WTC11 (cell line): ENCODE data around the gene PLD1. TPM values are rescaled to one million over a fixed set of nuclear protein-coding genes. Genes with fewer than 3 reads are reported as not detected.

Experiments
- ATAC-seq: fragments of 200-7000 bp; cut with Tn5 transposase; 2 replicates; pipeline ENCODE4 v1.10.0; 2021; ENCODE audit warnings: mild to moderate bottlenecking, moderate library complexity
- CTCF ChIA-PET: fragments of 300-600 bp; sonication (Branson Sonifier 250); formaldehyde crosslinking; loops from one replicate; lab custom pipeline; 2021; ENCODE audit warnings: antibody characterized with exemption; lab: Charles Lee
- POLR2A ChIA-PET: fragments of 350-600 bp; sonication (Branson Sonifier 250); formaldehyde crosslinking; loops from one replicate; lab custom pipeline; 2021; ENCODE audit warnings: antibody characterized with exemption; lab: Charles Lee
- DNase-seq: peaks from one replicate; pipeline ENCODE4 v3.0.0; 2021; ENCODE audit warnings: low spot score
- H3K27ac Mint-ChIP-seq: 2 replicates; pipeline ENCODE4 v1.8.0; 2021; ENCODE audit warnings: mixed read lengths
- H3K27me3 Mint-ChIP-seq: 2 replicates; pipeline ENCODE4 v1.8.0; 2021; ENCODE audit warnings: low read depth, mild to moderate bottlenecking, moderate library complexity, mixed read lengths
- H3K36me3 Mint-ChIP-seq: 2 replicates; pipeline ENCODE4 v1.8.0; 2021; ENCODE audit warnings: mixed read lengths
- H3K4me1 Mint-ChIP-seq: 2 replicates; pipeline ENCODE4 v1.8.0; 2022; ENCODE audit warnings: mixed read lengths
- H3K4me3 Mint-ChIP-seq: 2 replicates; pipeline ENCODE4 v1.8.0; 2021; ENCODE audit warnings: mild to moderate bottlenecking, moderate library complexity, mixed read lengths
- H3K9me3 Mint-ChIP-seq: 2 replicates; pipeline ENCODE4 v1.8.0; 2021; ENCODE audit warnings: mixed read lengths
- CREB1 ChIP-seq: sonication (generic); formaldehyde crosslinking; IDR thresholded peaks from 2 replicates; pipeline ENCODE4 v1.8.0; 2023; ENCODE audit warnings: mild to moderate bottlenecking, missing genetic modification reagents
- ELF4 ChIP-seq: sonication (generic); formaldehyde crosslinking; IDR thresholded peaks from 2 replicates; pipeline ENCODE4 v1.8.1; 2022; ENCODE audit warnings: low read depth, mild to moderate bottlenecking, moderate library complexity, missing genetic modification reagents
- EMX1 ChIP-seq: fragments of 250-450 bp; sonication (Bioruptor Pico); IDR thresholded peaks from 2 replicates; pipeline ENCODE4 v1.8.0; 2021; ENCODE audit warnings: mild to moderate bottlenecking
- FOXP1 ChIP-seq: sonication (generic); formaldehyde crosslinking; IDR thresholded peaks from 2 replicates; pipeline ENCODE4 v1.8.0; 2022; ENCODE audit warnings: missing genetic modification reagents, mild to moderate bottlenecking, moderate library complexity, borderline replicate concordance
- GRHL2 ChIP-seq: fragments of 250-450 bp; sonication (Bioruptor Pico); IDR thresholded peaks from 2 replicates; pipeline ENCODE4 v1.8.0; 2022; ENCODE audit warnings: mild to moderate bottlenecking, moderate library complexity; ENCODE audit not compliant: insufficient replicate concordance, severe bottlenecking
- JAZF1 ChIP-seq: fragments of 250-450 bp; sonication (Bioruptor Pico); IDR thresholded peaks from 2 replicates; pipeline ENCODE4 v1.9.0; 2021; ENCODE audit warnings: moderate library complexity, mild to moderate bottlenecking, inconsistent platforms
- MXD4 ChIP-seq: fragments of 250-450 bp; sonication (Bioruptor Pico); IDR thresholded peaks from 2 replicates; pipeline ENCODE4 v1.8.0; 2021; ENCODE audit warnings: mild to moderate bottlenecking, moderate library complexity, borderline replicate concordance
- NFATC4 ChIP-seq: fragments of 250-450 bp; sonication (Bioruptor Pico); IDR thresholded peaks from 2 replicates; pipeline ENCODE4 v1.9.0; 2021; ENCODE audit warnings: mild to moderate bottlenecking
- NFYB ChIP-seq: sonication (generic); formaldehyde crosslinking; conservative IDR thresholded peaks from 2 replicates; pipeline ENCODE4 v1.8.0; 2022; ENCODE audit warnings: low read depth, missing genetic modification reagents
- NR2C2 ChIP-seq: sonication (generic); formaldehyde crosslinking; IDR thresholded peaks from 2 replicates; pipeline ENCODE4 v1.8.0; 2022; ENCODE audit warnings: mild to moderate bottlenecking, missing genetic modification reagents
- RORB ChIP-seq: fragments of 250-450 bp; sonication (Bioruptor Pico); IDR thresholded peaks from 2 replicates; pipeline ENCODE4 v1.9.0; 2021; ENCODE audit warnings: mild to moderate bottlenecking
- TEAD1 ChIP-seq: sonication (generic); formaldehyde crosslinking; IDR thresholded peaks from 2 replicates; pipeline ENCODE4 v1.8.0; 2022; ENCODE audit warnings: mild to moderate bottlenecking, missing genetic modification reagents
- TP53 ChIP-seq: sonication (generic); formaldehyde crosslinking; IDR thresholded peaks from 2 replicates; pipeline ENCODE4 v1.8.1; 2023; ENCODE audit warnings: mild to moderate bottlenecking, missing genetic modification reagents
- ZNF219 ChIP-seq: sonication (generic); formaldehyde crosslinking; IDR thresholded peaks from 2 replicates; pipeline ENCODE4 v1.8.0; 2023; ENCODE audit warnings: missing genetic modification reagents, mild to moderate bottlenecking, borderline replicate concordance
- ZNF317 ChIP-seq: sonication (generic); formaldehyde crosslinking; IDR thresholded peaks from 2 replicates; pipeline ENCODE4 v1.8.1; 2023; ENCODE audit warnings: low read depth, mild to moderate bottlenecking, moderate library complexity, missing genetic modification reagents, borderline replicate concordance
- ZNF416 ChIP-seq: fragments of 250-450 bp; sonication (Bioruptor Pico); IDR thresholded peaks from 2 replicates; pipeline ENCODE4 v1.9.0; 2021; ENCODE audit warnings: mild to moderate bottlenecking, inconsistent platforms
- ZNF423 ChIP-seq: fragments of 250-450 bp; sonication (Bioruptor Pico); IDR thresholded peaks from 2 replicates; pipeline ENCODE4 v2.1.2; 2022; ENCODE audit warnings: mild to moderate bottlenecking, moderate library complexity
- total RNA-seq: library from RNA; stranded (reverse); gene quantifications from 3 replicates; pipeline ENCODE4 v1.2.3, GENCODE V29; 2021
- TF ChIP-seq, protein P1 (sequence below): fragments of 250-450 bp; sonication (Bioruptor Pico); IDR thresholded peaks from 2 replicates; pipeline ENCODE4 v2.1.2; 2022; ENCODE audit warnings: mild to moderate bottlenecking, moderate library complexity
- TF ChIP-seq, protein P2 (sequence below): sonication (generic); formaldehyde crosslinking; IDR thresholded peaks from 2 replicates; pipeline ENCODE4 v1.8.0; 2022; ENCODE audit warnings: mild to moderate bottlenecking, missing genetic modification reagents
- TF ChIP-seq, protein P3 (sequence below): sonication (generic); formaldehyde crosslinking; IDR thresholded peaks from 2 replicates; pipeline ENCODE4 v1.8.1; 2022; ENCODE audit warnings: mild to moderate bottlenecking, missing genetic modification reagents, moderate library complexity, borderline replicate concordance
- TF ChIP-seq, protein P4 (sequence below): sonication (generic); formaldehyde crosslinking; IDR thresholded peaks from 2 replicates; pipeline ENCODE4 v1.8.0; 2023; ENCODE audit warnings: missing genetic modification reagents
- TF ChIP-seq, protein P5 (sequence below): sonication (generic); formaldehyde crosslinking; IDR thresholded peaks from 2 replicates; pipeline ENCODE4 v1.8.0; 2022; ENCODE audit warnings: mild to moderate bottlenecking, missing genetic modification reagents
- TF ChIP-seq, protein P6 (sequence below): fragments of 250-450 bp; sonication (Bioruptor Pico); IDR thresholded peaks from 2 replicates; pipeline ENCODE4 v1.9.0; 2021; ENCODE audit warnings: mild to moderate bottlenecking, borderline replicate concordance

PLD1 gene
- total RNA-seq, 1 experiment from 2014 or later, result 4.0 TPM

DNA sequence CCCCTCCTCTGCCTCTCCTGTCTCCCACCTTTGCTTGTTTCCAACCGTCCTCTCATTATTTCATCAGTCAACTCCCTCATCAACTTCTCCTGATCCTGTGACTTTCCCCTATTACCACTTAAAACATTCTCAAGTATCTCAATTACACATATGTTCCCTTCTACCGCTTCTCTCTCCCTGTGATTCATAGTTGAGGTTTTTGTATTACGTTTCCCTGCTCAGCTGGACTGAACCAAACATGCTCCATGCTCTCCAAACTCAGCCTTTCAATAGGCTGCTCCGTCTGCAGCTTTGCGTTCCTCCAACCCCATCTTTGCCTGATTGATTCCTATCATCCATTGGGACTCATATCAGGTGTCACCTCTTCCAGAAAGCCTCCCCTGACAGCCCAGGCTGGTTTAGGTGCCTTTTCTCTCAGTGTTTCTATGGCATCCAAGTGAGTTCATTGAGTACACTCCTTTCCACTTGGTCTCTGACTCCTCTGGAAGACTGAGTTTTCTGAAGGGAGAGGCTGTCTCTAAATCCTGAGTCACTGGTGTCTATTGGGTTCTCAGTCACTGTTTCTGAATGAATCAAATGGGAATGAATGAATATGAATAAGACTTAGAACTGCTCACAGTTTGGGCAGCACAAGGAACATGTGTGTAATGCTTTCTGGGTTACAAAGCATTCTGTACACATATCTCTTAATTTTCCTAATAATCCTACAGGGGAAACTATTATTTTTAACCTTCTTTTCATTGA lies 56.4 kb downstream of the PLD1 start:
- no peak for DNase-seq
- Mint-ChIP-seq H3K27ac (no peak overlapping the region), H3K36me3 (no peaks in the 10 kb centered on the region), H3K9me3 (no peaks in the 10 kb centered on the region), H3K4me1 (peaks cover 13% of the 10 kb centered on the region), H3K4me3 (no peak overlapping the region), H3K27me3 (no peaks in the 10 kb centered on the region)
- no peak for ATAC-seq
- CTCF ChIA-PET, result interaction anchor here (0.5 kb wide), 1 partner anchor 558 kb away, joined by 3 read pairs; no protein-coding TSS in a partner anchor
- POLR2A ChIA-PET, result no interaction called here
- TF ChIP-seq, protein P1, sequence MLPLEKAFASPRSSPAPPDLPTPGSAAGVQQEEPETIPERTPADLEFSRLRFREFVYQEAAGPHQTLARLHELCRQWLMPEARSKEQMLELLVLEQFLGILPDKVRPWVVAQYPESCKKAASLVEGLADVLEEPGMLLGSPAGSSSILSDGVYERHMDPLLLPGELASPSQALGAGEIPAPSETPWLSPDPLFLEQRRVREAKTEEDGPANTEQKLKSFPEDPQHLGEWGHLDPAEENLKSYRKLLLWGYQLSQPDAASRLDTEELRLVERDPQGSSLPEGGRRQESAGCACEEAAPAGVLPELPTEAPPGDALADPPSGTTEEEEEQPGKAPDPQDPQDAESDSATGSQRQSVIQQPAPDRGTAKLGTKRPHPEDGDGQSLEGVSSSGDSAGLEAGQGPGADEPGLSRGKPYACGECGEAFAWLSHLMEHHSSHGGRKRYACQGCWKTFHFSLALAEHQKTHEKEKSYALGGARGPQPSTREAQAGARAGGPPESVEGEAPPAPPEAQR, result no peak
- no peak for TF ChIP-seq ELF4 (CRISPR knock-in tag)
- TF ChIP-seq TP53, result no peak
- no peak for TF ChIP-seq RORB (CRISPR knock-in tag)
- no peak for TF ChIP-seq NR2C2 (CRISPR knock-in tag)
- TF ChIP-seq NFATC4 (CRISPR knock-in tag), result no peak
- TF ChIP-seq, protein P2, sequence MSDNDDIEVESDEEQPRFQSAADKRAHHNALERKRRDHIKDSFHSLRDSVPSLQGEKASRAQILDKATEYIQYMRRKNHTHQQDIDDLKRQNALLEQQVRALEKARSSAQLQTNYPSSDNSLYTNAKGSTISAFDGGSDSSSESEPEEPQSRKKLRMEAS (CRISPR knock-in tag), result no peak

DNA sequence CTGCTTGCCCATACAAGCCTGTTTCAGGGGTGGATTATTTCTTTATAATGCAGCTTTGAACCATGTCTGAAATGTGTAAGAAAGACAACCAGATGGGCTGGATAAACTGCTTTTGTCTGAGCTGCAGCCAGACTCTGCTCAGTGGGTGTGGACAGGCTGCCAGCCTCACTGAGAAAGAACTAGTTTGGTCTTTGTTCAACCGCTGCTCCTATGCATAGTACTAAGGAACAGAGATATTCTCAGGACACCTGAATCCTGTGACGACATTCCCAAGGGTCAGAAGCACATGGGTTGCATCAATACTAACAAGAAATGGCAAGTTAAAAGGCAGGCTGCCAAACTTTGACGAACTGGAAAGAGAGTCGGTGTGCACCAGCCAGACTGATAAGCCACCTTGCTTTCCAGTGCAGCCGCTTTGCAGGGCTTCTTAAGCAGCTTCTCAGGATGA lies 57.2 kb downstream of the PLD1 start:
- Mint-ChIP-seq H3K4me3 (no peak overlapping the region), H3K27ac (no peak overlapping the region), H3K27me3 (no peaks in the 10 kb centered on the region), H3K9me3 (no peaks in the 10 kb centered on the region), H3K36me3 (no peaks in the 10 kb centered on the region), H3K4me1 (peaks cover 15% of the 10 kb centered on the region)
- TF ChIP-seq, protein P3, sequence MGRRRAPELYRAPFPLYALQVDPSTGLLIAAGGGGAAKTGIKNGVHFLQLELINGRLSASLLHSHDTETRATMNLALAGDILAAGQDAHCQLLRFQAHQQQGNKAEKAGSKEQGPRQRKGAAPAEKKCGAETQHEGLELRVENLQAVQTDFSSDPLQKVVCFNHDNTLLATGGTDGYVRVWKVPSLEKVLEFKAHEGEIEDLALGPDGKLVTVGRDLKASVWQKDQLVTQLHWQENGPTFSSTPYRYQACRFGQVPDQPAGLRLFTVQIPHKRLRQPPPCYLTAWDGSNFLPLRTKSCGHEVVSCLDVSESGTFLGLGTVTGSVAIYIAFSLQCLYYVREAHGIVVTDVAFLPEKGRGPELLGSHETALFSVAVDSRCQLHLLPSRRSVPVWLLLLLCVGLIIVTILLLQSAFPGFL, result no peak
- TF ChIP-seq MXD4 (CRISPR knock-in tag) (no peak), JAZF1 (no peak), FOXP1 (CRISPR knock-in tag) (no peak), ZNF423 (no peak), EMX1 (CRISPR knock-in tag) (no peak), ZNF416 (no peak), GRHL2 (no peak), ELF4 (CRISPR knock-in tag) (no peak), ZNF317 (CRISPR knock-in tag) (no peak), NFYB (CRISPR knock-in tag) (no peak)
- TF ChIP-seq, protein P4, sequence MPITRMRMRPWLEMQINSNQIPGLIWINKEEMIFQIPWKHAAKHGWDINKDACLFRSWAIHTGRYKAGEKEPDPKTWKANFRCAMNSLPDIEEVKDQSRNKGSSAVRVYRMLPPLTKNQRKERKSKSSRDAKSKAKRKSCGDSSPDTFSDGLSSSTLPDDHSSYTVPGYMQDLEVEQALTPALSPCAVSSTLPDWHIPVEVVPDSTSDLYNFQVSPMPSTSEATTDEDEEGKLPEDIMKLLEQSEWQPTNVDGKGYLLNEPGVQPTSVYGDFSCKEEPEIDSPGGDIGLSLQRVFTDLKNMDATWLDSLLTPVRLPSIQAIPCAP (CRISPR knock-in tag), result no peak
- POLR2A ChIA-PET, result no interaction called here
- DNase-seq (no peak), ATAC-seq (no peak)
- CTCF ChIA-PET, result interaction anchor here (0.5 kb wide), 1 partner anchor 559 kb away, joined by 3 read pairs; no protein-coding TSS in a partner anchor

DNA sequence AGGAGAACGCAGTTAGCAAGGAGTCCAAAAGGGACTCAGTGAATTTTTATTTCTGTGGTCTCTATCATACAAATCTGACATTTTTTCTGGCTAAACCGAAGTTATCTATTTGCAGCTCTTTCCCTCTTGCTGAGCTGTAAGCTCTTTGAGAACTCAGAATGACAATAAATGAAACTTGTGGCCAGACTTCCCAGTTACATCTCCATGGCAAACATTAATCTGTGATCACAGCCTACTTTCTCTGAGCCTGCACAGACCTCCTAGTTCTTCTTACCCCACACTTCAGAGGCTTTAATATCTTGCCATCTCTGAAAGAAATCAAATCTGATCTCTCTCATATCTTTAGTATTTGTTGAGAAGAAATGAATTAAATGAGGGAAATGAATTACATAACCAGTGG lies 58.0 kb downstream of the PLD1 start:
- Mint-ChIP-seq H3K4me1 (peaks cover 23% of the 10 kb centered on the region), H3K27ac (no peak overlapping the region), H3K27me3 (no peaks in the 10 kb centered on the region), H3K36me3 (no peaks in the 10 kb centered on the region; the same call in 1 of the 2 replicates), H3K4me3 (no peak overlapping the region), H3K9me3 (peaks cover 2% of the 10 kb centered on the region; the same call in 1 of the 2 replicates)
- ATAC-seq (no peak), DNase-seq (no peak)
- POLR2A ChIA-PET, result no interaction called here
- CTCF ChIA-PET, result no interaction called here
- TF ChIP-seq, protein P2 (CRISPR knock-in tag), result no peak
- TF ChIP-seq TEAD1 (CRISPR knock-in tag) (no peak), NFATC4 (CRISPR knock-in tag) (no peak), ZNF219 (CRISPR knock-in tag) (no peak), CREB1 (CRISPR knock-in tag) (no peak)
- TF ChIP-seq, protein P5, sequence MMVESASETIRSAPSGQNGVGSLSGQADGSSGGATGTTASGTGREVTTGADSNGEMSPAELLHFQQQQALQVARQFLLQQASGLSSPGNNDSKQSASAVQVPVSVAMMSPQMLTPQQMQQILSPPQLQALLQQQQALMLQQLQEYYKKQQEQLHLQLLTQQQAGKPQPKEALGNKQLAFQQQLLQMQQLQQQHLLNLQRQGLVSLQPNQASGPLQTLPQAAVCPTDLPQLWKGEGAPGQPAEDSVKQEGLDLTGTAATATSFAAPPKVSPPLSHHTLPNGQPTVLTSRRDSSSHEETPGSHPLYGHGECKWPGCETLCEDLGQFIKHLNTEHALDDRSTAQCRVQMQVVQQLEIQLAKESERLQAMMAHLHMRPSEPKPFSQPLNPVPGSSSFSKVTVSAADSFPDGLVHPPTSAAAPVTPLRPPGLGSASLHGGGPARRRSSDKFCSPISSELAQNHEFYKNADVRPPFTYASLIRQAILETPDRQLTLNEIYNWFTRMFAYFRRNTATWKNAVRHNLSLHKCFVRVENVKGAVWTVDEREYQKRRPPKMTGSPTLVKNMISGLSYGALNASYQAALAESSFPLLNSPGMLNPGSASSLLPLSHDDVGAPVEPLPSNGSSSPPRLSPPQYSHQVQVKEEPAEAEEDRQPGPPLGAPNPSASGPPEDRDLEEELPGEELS, result no peak
- TF ChIP-seq, protein P6, sequence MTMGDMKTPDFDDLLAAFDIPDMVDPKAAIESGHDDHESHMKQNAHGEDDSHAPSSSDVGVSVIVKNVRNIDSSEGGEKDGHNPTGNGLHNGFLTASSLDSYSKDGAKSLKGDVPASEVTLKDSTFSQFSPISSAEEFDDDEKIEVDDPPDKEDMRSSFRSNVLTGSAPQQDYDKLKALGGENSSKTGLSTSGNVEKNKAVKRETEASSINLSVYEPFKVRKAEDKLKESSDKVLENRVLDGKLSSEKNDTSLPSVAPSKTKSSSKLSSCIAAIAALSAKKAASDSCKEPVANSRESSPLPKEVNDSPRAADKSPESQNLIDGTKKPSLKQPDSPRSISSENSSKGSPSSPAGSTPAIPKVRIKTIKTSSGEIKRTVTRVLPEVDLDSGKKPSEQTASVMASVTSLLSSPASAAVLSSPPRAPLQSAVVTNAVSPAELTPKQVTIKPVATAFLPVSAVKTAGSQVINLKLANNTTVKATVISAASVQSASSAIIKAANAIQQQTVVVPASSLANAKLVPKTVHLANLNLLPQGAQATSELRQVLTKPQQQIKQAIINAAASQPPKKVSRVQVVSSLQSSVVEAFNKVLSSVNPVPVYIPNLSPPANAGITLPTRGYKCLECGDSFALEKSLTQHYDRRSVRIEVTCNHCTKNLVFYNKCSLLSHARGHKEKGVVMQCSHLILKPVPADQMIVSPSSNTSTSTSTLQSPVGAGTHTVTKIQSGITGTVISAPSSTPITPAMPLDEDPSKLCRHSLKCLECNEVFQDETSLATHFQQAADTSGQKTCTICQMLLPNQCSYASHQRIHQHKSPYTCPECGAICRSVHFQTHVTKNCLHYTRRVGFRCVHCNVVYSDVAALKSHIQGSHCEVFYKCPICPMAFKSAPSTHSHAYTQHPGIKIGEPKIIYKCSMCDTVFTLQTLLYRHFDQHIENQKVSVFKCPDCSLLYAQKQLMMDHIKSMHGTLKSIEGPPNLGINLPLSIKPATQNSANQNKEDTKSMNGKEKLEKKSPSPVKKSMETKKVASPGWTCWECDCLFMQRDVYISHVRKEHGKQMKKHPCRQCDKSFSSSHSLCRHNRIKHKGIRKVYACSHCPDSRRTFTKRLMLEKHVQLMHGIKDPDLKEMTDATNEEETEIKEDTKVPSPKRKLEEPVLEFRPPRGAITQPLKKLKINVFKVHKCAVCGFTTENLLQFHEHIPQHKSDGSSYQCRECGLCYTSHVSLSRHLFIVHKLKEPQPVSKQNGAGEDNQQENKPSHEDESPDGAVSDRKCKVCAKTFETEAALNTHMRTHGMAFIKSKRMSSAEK (CRISPR knock-in tag), result no peak
